ENCODE measurements around the gene PLA2G4F.

Gene PLA2G4F

GRCh38 chr15:42154956-42155355 is 1.5 kb downstream of the PLA2G4F start:
- Histone ChIP-seq H3K9ac (ENCODE audit: low read length) (no peak overlapping the region), H2AFZ (ENCODE audit: low read length) (no peak overlapping the region), H3K4me3 (ENCODE audit: low read depth, low read length, poor library complexity, severe bottlenecking) (no peak overlapping the region), H3F3A (ENCODE audit: insufficient read depth, low read length) (no peaks in the 10 kb centered on the region), H3K9me3 (ENCODE audit: low read length) (no peaks in the 10 kb centered on the region), H3K27me3 (ENCODE audit: insufficient read depth, low read length) (no peaks in the 10 kb centered on the region; the same call in 1 of the 2 replicates), H3K4me2 (ENCODE audit: low read length) (no peak overlapping the region), H4K20me1 (ENCODE audit: insufficient read depth, low read length) (no peaks in the 10 kb centered on the region), H3K36me3 (ENCODE audit: insufficient read depth, low read length) (peaks cover 18% of the 10 kb centered on the region), H3K4me1 (ENCODE audit: insufficient read depth, low read length, severe bottlenecking) (no peaks in the 10 kb centered on the region), H3K79me2 (ENCODE audit: insufficient read depth, low read length) (no peaks in the 10 kb centered on the region), H3K9me2 (ENCODE audit: low read depth, low read length) (no peaks in the 10 kb centered on the region), H3K27ac (ENCODE audit: low read depth, low read length, poor library complexity, severe bottlenecking) (no peak overlapping the region)
- TF ChIP-seq EZH2 (IDR thresholded peaks at IDR 0.05; ENCODE audit: borderline replicate concordance, low read length): no peak
- TF ChIP-seq, protein P1, sequence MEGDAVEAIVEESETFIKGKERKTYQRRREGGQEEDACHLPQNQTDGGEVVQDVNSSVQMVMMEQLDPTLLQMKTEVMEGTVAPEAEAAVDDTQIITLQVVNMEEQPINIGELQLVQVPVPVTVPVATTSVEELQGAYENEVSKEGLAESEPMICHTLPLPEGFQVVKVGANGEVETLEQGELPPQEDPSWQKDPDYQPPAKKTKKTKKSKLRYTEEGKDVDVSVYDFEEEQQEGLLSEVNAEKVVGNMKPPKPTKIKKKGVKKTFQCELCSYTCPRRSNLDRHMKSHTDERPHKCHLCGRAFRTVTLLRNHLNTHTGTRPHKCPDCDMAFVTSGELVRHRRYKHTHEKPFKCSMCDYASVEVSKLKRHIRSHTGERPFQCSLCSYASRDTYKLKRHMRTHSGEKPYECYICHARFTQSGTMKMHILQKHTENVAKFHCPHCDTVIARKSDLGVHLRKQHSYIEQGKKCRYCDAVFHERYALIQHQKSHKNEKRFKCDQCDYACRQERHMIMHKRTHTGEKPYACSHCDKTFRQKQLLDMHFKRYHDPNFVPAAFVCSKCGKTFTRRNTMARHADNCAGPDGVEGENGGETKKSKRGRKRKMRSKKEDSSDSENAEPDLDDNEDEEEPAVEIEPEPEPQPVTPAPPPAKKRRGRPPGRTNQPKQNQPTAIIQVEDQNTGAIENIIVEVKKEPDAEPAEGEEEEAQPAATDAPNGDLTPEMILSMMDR (IDR thresholded peaks at IDR 0.05; ENCODE audit: low read length): no peak

- Histone ChIP-seq H4K20me1 (ENCODE audit: insufficient read depth, low read length) (no peaks in the 10 kb centered on the region), H3K4me2 (ENCODE audit: low read length) (no peak overlapping the region), H3K36me3 (ENCODE audit: insufficient read depth, low read length) (peaks cover 13% of the 10 kb centered on the region), H3K4me1 (ENCODE audit: insufficient read depth, low read length, severe bottlenecking) (no peaks in the 10 kb centered on the region), H2AFZ (ENCODE audit: low read length) (no peak overlapping the region), H3K9ac (ENCODE audit: low read length) (no peak overlapping the region), H3K79me2 (ENCODE audit: insufficient read depth, low read length) (no peaks in the 10 kb centered on the region), H3K27ac (ENCODE audit: low read depth, low read length, poor library complexity, severe bottlenecking) (no peak overlapping the region), H3K9me3 (ENCODE audit: low read length) (no peaks in the 10 kb centered on the region), H3K27me3 (ENCODE audit: insufficient read depth, low read length) (no peaks in the 10 kb centered on the region; the same call in 1 of the 2 replicates), H3K9me2 (ENCODE audit: low read depth, low read length) (no peaks in the 10 kb centered on the region), H3K4me3 (ENCODE audit: low read depth, low read length, poor library complexity, severe bottlenecking) (no peak overlapping the region), H3F3A (ENCODE audit: insufficient read depth, low read length) (no peaks in the 10 kb centered on the region)
- TF ChIP-seq, protein P1 (IDR thresholded peaks at IDR 0.05; ENCODE audit: low read length): no peak
- no peak for TF ChIP-seq EZH2 (IDR thresholded peaks at IDR 0.05; ENCODE audit: borderline replicate concordance, low read length)
Observed at GRCh38 chr15:42154212-42154941, 2.1 kb downstream of the PLA2G4F start.

DNA sequence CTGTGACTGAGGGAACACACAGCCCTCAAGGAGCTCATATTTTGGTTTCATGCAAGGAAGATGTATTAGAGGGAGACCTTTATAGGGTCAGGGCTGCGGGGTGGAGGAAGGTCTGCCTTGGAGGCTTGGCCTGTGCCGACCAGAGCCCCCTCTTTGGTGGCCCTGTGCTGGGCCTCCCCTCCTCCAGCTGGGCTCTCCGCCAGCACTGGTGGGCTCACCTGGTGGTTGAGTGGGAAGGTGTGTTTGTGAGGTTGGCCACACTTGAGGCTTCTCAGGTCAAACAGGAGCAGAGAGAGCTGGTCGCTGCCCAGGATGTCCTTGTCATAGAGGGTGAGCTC is 2.6 kb downstream of the PLA2G4F start:
- no peaks in the 10 kb centered on the region for H3K9me2 ChIP-seq (ENCODE audit: low read depth, low read length)
- H3K9me3 ChIP-seq (ENCODE audit: low read length): no peaks in the 10 kb centered on the region
- no peak overlapping the region for H3K9ac ChIP-seq (ENCODE audit: low read length)
- TF ChIP-seq, protein P1 (IDR thresholded peaks at IDR 0.05; ENCODE audit: low read length): no peak
- no peak for TF ChIP-seq EZH2 (IDR thresholded peaks at IDR 0.05; ENCODE audit: borderline replicate concordance, low read length)
- H3K4me2 ChIP-seq (ENCODE audit: low read length): no peak overlapping the region
- H3K36me3 ChIP-seq (ENCODE audit: insufficient read depth, low read length): peaks cover 7% of the 10 kb centered on the region; the same call in 1 of the 2 replicates
- no peaks in the 10 kb centered on the region for H3F3A ChIP-seq (ENCODE audit: insufficient read depth, low read length)
- H3K4me3 ChIP-seq (ENCODE audit: low read depth, low read length, poor library complexity, severe bottlenecking): no peak overlapping the region
- H3K79me2 ChIP-seq (ENCODE audit: insufficient read depth, low read length): no peaks in the 10 kb centered on the region
- no peaks in the 10 kb centered on the region for H4K20me1 ChIP-seq (ENCODE audit: insufficient read depth, low read length)
- H3K27me3 ChIP-seq (ENCODE audit: insufficient read depth, low read length): no peaks in the 10 kb centered on the region; the same call in 1 of the 2 replicates
- no peak overlapping the region for H3K27ac ChIP-seq (ENCODE audit: low read depth, low read length, poor library complexity, severe bottlenecking)
- H2AFZ ChIP-seq (ENCODE audit: low read length): no peak overlapping the region
- no peaks in the 10 kb centered on the region for H3K4me1 ChIP-seq (ENCODE audit: insufficient read depth, low read length, severe bottlenecking)

Data from OCI-LY1 (cell line).